D721Med (cell line): ENCODE data around the gene BLVRB.

Experiments used
- DNase-seq: peaks from one replicate; pipeline ENCODE4 v3.0.0; 2011; ENCODE audit warnings: low spot score; ENCODE audit not compliant: insufficient read length
- FAIRE-seq: peaks from 2 replicates; lab custom pipeline; 2011; peaks lifted over from hg19 to GRCh38; lab: Jason Lieb, UNC
- CTCF ChIP-seq: IDR thresholded peaks from 2 replicates; pipeline ENCODE4 v1.5.1; 2012; ENCODE audit warnings: mild to moderate bottlenecking, control low read depth; ENCODE audit not compliant: insufficient read depth; ENCODE audit errors: missing control alignments

Gene BLVRB

DNA sequence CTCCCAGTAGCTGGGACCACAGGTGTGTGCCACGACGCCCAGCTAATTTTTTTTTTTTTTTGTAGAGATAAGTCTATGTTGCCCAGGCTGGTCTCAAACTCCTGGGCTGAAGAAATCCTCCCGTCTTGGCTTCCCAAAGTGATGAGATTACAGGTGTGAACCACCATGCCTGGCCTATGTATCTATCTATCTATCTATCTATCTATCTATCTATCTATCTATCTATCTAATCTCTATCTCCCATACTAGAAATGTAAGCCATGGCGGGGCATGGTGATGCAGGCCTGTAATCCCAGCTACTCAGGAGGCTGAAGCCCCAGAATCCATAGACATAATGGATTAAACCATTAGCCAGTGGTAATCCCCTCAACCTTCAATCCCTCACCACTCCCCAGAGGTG, 14.9 kb downstream of the BLVRB start:
- no peak for TF ChIP-seq CTCF
- no peak for DNase-seq
- FAIRE-seq, result no peak

- TF ChIP-seq CTCF, result no peak
- DNase-seq (no peak), FAIRE-seq (no peak)
These were observed 16.0 kb downstream of the BLVRB start for GRCh38 chr19:40449506-40449905.

GRCh38 chr19:40446263-40446784, 19.2 kb downstream of the BLVRB start:
- no peak for DNase-seq
- TF ChIP-seq CTCF, result no peak
- FAIRE-seq, result no peak

GRCh38 chr19:40445780-40446262, 19.7 kb downstream of the BLVRB start:
- DNase-seq, result no peak
- FAIRE-seq, result no peak
- TF ChIP-seq CTCF, result no peak

DNA sequence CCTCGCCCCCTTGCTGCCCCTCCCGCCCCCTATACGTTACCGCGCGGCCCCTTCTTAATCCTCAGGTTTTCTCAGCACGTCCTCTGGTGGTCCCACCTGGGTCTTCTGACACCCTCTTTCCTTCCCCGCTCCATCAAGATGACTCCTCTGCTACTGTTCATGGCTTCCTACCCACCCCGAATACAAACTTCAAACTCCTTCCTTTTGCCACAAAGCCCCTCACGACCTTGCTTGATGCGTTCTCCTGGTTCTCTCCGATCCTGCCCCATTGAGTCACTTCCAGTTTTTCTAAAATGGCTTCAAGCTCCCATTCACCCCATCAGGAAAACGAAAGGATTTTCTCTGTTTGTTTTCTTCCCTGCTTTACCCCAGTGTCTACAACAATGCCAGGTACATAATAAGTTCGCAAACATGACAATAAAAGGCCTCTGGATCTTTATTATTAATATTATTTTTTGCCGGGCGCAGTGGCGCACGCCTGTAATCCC, 20.7 kb downstream of the BLVRB start:
- DNase-seq, result no peak
- no peak for FAIRE-seq
- peak; percentile 56 for TF ChIP-seq CTCF

GRCh38 chr19:40444000-40444824, 21.3 kb downstream of the BLVRB start, which contains the start of gene SERTAD3:
Gene SERTAD3, minus strand, starts transcription at chr19:40444335. Its CDS starts 2,255 bp downstream, at chr19:40442080.
- TF ChIP-seq CTCF, result no peak
- DNase-seq, result peak; percentile 84
- FAIRE-seq, result no peak
